Large intestine (tissue), 3 donors: ENCODE results near the gene AGPS. TPM values are rescaled to one million over a fixed set of nuclear protein-coding genes. Genes with fewer than 3 reads are reported as not detected.
"Not testable (repeated sequence)": the region's sequence is repeated elsewhere in the genome, so short reads cannot be mapped to it uniquely, and the experiment has no call there.

Experiments
- DNase-seq, 2 donors: peaks; one replicate each; pipeline versions ENCODE4 v3.0.0 to v3.0.0-alpha.2; 2013
- H3K27ac ChIP-seq: one replicate; pipeline ENCODE4 v1.5.1; 2013; ENCODE audit warnings: low read length
- H3K27me3 ChIP-seq: 2 replicates; pipeline ENCODE4 v1.6.1; 2013; ENCODE audit warnings: low read length; ENCODE audit not compliant: control insufficient read depth, insufficient read depth
- H3K36me3 ChIP-seq: 2 replicates; pipeline ENCODE4 v1.6.1; 2013; ENCODE audit warnings: low read length; ENCODE audit not compliant: control insufficient read depth, insufficient read depth
- H3K4me1 ChIP-seq: one replicate; pipeline ENCODE4 v1.6.1; 2013; ENCODE audit warnings: low read length; ENCODE audit not compliant: control insufficient read depth, insufficient read depth
- H3K4me3 ChIP-seq: one replicate; pipeline ENCODE4 v1.5.1; 2013; ENCODE audit warnings: low read length
- H3K9me3 ChIP-seq: one replicate; pipeline ENCODE4 v1.6.1; 2013; ENCODE audit warnings: mild to moderate bottlenecking, low read depth, low read length, moderate library complexity; ENCODE audit not compliant: control insufficient read depth
- WGBS: methylation state at CpG from one replicate; pipeline ENCODE4 v1.1.5; 2013; ENCODE audit warnings: low lambda C conversion rate; ENCODE audit not compliant: insufficient coverage; 5-methylcytosine and 5-hydroxymethylcytosine counted together
- polyA plus RNA-seq: library from polyadenylated mRNA; unstranded; fragments of 120-200 nt; gene quantifications from one replicate; pipeline ENCODE4 v1.2.1, GENCODE V29; 2013

The AGPS gene
- polyA plus RNA-seq, 1 donor, result 24.2 TPM

DNA sequence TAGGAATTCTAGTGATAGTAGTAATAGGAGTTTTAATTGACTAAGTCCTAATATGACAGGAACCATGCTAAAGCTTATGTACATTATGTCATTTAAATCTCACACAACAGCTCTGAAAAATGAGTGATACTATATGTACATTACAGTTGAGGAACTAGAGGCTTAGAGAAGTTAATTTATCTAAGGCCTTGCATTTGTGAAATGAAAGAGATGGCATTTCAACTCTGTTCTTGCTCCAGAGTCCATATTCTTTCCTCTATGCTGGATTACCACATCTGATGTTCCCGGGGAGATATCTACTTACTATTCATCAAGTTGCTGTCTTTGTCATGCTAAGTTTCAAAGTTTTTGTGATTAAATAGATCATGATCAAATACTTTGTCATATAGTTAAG is 5.7 kb downstream of the AGPS start:
- Histone ChIP-seq H3K4me3 (no peak overlapping the region), H3K4me1 (peaks cover 6% of the 10 kb centered on the region), H3K36me3 (no peaks in the 10 kb centered on the region), H3K27ac (peak overlapping the region; percentile 60), H3K9me3 (no peaks in the 10 kb centered on the region), H3K27me3 (no peaks in the 10 kb centered on the region)
- 20% methylated on average over 1 of the region's 1 CpG for WGBS
- DNase-seq, result peak in 1 of 2 donors; percentile 38

DNA sequence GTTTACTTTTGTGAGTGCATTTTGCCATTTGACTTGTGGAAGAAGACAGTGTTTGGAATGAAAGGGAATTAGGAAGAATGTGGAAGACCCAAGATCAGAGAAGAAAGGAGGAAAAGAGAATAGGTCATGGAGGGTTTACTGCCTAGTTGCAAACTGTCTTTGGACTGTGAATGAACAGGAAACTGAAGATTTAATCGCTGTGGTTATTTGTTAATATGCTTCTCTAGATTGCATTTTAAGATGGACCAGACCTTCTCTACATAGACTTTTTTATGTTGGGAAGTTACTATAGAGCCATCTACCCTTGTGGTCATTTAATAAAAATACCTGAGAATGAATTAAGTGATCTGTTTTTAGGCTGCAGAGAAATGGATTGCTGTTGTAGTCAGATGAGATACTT is 6.2 kb downstream of the AGPS start:
- DNase-seq, result no peak
- Histone ChIP-seq H3K9me3 (no peaks in the 10 kb centered on the region), H3K27ac (no peak overlapping the region), H3K36me3 (no peaks in the 10 kb centered on the region), H3K4me1 (peaks cover 6% of the 10 kb centered on the region), H3K4me3 (no peak overlapping the region), H3K27me3 (no peaks in the 10 kb centered on the region)
- WGBS, result no CpG with 5 or more reads among the region's 1 CpG

DNA sequence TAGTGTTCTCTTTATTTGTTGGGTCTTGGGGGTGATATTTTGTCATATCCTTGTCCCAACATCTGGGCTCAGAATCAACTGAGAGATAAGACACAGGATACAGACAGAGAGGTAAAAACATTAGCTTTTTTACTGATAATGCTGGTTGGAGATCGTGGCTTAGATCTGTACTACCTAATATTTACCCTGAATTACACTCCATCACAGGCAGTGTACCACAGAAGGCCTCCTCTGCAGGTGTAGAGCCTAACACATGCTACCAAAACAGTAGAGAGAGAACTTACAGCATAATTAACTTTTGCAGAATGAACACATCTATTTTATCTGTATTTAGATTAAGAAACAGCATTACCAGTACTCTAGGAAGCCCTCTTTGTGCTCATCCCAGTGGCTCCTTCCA is 6.8 kb downstream of the AGPS start:
- no peak for DNase-seq
- Histone ChIP-seq H3K27me3 (no peaks in the 10 kb centered on the region), H3K9me3 (no peaks in the 10 kb centered on the region), H3K4me3 (no peak overlapping the region), H3K4me1 (peaks cover 4% of the 10 kb centered on the region), H3K36me3 (no peaks in the 10 kb centered on the region), H3K27ac (no peak overlapping the region)
- no CpG with 5 or more reads among the region's 1 CpG for WGBS

DNA sequence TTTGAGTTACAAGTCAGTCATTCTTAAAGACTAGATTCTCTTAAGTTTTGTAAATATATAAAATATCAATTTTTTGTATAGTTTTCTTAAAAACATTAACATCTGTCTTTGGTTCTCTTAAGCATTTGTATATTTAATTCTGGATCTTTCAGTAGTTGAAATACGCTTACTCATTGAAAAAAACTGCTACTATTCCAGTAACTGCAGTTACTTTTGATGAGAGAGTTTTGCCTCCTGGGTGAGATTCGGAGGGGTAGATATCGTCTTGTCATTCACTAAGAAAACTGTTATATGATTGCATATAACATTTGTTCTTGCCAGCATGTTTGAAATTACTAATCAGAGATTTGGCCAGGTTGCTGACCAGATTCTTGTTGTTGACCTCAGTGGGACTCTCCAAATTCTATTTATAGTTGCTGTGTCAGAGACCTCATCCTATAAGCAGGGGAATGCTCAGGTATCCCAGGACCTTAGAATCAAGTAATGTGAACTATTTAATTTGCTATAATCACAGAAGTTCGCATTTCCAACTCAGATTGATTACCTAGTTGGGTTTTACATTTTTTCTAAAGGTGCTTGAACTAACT is 7.9 kb downstream of the AGPS start:
- H3K27ac ChIP-seq, result no peak overlapping the region
- 100% methylated on average over 1 of the region's 4 CpGs for WGBS
- H3K27me3 ChIP-seq, result no peaks in the 10 kb centered on the region
- peaks cover 4% of the 10 kb centered on the region for H3K4me1 ChIP-seq
- no peak overlapping the region for H3K4me3 ChIP-seq
- DNase-seq, result no peak
- H3K9me3 ChIP-seq, result no peaks in the 10 kb centered on the region
- no peaks in the 10 kb centered on the region for H3K36me3 ChIP-seq

DNA sequence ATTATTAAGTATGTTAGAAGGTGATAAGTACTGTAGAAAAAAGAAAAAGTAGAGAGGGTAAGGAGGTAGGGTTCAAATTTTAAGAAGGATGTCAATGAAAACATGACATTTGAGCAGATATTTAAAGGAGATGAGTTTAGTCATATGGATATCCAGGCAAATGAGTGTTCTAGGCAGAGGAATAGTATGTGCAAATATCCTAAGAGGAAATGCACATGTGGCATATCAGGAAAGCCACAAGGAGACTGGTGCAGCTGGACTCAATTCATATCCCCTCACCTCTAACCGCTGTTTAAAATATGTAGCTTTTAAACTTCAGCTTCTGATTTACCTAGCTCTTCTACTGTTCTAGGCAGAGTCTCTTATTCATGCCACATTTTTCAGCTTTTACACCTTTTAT is 9.5 kb downstream of the AGPS start:
- Histone ChIP-seq H3K27ac (no peak overlapping the region), H3K27me3 (no peaks in the 10 kb centered on the region), H3K36me3 (no peaks in the 10 kb centered on the region), H3K4me1 (peaks cover 4% of the 10 kb centered on the region), H3K9me3 (no peaks in the 10 kb centered on the region), H3K4me3 (no peak overlapping the region)
- WGBS, result 100% methylated on average over 1 of the region's 1 CpG
- no peak for DNase-seq

DNA sequence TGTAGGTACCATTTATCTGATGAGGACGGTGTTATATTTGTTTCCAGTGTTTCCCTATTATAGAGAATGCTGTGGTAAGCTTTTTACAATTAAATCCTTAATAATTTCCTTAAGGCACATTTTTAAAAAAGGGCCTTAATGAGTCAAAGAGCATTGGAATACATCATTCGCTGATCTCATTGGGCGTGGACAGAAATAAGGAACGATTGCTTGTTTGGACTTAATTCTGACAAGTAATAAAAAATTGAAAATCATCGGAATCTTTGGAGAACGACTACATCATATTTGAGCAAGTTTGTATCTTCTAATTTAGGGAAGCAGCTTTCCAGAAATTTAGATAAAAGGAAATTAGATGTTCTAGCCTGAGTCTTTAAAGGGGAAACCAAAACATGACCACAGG is 11.3 kb downstream of the AGPS start:
- DNase-seq, result no peak
- H3K4me1 ChIP-seq, result no peaks in the 10 kb centered on the region
- H3K4me3 ChIP-seq, result no peak overlapping the region
- H3K9me3 ChIP-seq, result no peaks in the 10 kb centered on the region
- H3K27me3 ChIP-seq, result no peaks in the 10 kb centered on the region
- WGBS, result 88% methylated on average over 5 of the region's 6 CpGs
- H3K36me3 ChIP-seq, result no peaks in the 10 kb centered on the region
- no peak overlapping the region for H3K27ac ChIP-seq

DNA sequence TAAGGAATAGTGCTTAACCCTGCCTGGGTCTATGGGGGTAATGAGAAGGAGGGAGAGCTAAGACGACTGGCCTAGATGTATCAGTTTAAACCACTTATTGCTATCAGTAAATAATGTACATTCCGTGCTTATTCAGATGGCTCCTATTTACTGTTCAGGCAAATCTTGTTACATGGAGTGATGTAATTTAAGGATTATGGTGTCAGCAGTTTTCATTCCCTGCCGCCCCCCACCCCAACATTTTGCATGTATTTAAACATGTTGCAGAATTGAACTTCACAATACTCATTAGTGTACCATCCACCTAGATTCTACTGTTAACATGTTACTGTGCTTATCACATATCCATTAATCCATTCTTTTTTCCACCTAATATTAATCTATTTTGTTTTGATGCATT is 11.7 kb downstream of the AGPS start:
- no peaks in the 10 kb centered on the region for H3K36me3 ChIP-seq
- WGBS, result no CpG with 5 or more reads among the region's 3 CpGs
- H3K9me3 ChIP-seq, result no peaks in the 10 kb centered on the region
- no peaks in the 10 kb centered on the region for H3K4me1 ChIP-seq
- H3K27me3 ChIP-seq, result no peaks in the 10 kb centered on the region
- no peak overlapping the region for H3K4me3 ChIP-seq
- H3K27ac ChIP-seq, result no peak overlapping the region
- DNase-seq, result no peak

DNA sequence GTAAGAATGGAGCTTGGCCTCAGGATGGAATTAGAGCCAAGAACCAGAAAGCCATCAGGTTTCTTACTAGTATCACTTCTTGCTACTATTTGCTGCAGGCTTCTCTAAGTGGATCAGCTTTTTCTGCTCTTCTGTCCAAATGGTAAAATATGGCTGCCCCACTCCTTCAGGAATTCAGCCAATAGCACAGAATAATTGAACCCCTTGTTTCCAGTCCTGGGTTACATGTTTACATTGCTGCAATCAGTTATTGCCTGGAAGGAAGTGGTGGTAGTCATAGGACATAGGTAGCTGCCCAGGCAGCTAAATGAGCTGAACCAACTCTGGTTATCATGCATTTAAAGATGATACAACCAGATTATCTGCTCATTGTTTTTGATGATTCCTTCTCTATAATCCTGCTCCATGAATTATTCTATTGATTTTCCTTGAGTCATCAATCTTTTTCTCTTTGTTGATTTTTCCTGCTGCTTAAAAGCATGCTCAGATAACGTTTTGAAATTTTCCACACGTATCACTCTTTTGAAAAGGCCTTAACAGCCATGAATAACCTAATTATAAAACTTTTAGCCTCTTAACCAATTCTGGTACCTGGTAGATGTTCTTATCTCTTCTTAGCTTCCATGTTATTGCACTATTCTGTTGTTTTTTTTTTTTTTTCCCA is 12.6 kb downstream of the AGPS start:
- no peaks in the 10 kb centered on the region for H3K4me1 ChIP-seq
- H3K36me3 ChIP-seq, result no peaks in the 10 kb centered on the region
- no peaks in the 10 kb centered on the region for H3K9me3 ChIP-seq
- no peaks in the 10 kb centered on the region for H3K27me3 ChIP-seq
- H3K4me3 ChIP-seq, result no peak overlapping the region
- 71% methylated on average over 1 of the region's 2 CpGs for WGBS
- no peak for DNase-seq
- H3K27ac ChIP-seq, result no peak overlapping the region

DNA sequence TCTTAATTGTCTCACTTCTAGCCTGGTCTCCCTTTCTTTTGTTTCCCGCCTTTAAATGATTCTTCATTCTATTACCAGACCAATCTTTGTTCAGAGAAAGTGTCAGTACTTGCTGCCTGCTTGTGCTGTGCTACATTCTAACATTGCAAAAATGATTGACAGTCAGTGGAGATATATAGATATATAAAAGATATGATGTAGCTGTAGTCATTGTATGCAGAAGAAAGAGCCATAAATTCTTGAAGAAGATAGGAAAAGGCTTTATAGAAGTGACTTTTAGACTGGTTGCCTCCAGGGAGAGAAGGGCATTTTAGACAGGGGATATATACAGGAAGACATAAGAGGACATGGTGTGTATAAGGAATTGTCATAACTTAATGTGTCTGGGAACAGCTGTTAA is 13.6 kb downstream of the AGPS start:
- H3K27me3 ChIP-seq, result no peaks in the 10 kb centered on the region
- no peak for DNase-seq
- no peaks in the 10 kb centered on the region for H3K4me1 ChIP-seq
- H3K4me3 ChIP-seq, result no peak overlapping the region
- H3K27ac ChIP-seq, result no peak overlapping the region
- WGBS, result 100% methylated on average over 1 of the region's 1 CpG
- H3K9me3 ChIP-seq, result no peaks in the 10 kb centered on the region
- H3K36me3 ChIP-seq, result no peaks in the 10 kb centered on the region

DNA sequence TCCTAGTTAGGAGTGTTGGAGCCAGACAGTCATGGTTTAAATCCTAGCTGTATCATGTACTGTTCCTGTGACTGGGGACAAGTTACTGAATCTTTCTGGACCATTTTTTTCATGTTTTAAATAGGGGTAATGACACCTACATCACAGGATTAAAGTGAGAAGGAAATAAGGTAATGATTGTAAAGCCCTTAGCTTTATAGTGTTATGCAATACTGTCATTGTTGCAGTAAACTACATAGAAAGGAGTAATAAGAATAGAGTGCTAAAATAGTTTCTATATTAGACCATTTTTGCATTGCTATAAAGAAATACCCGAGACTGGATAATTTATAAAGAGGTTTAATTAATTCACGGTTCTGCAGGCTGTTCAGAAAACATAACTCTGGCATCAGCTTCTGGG is 14.5 kb downstream of the AGPS start:
- DNase-seq, result no peak
- 100% methylated on average over 1 of the region's 2 CpGs for WGBS
- no peaks in the 10 kb centered on the region for H3K27me3 ChIP-seq

DNA sequence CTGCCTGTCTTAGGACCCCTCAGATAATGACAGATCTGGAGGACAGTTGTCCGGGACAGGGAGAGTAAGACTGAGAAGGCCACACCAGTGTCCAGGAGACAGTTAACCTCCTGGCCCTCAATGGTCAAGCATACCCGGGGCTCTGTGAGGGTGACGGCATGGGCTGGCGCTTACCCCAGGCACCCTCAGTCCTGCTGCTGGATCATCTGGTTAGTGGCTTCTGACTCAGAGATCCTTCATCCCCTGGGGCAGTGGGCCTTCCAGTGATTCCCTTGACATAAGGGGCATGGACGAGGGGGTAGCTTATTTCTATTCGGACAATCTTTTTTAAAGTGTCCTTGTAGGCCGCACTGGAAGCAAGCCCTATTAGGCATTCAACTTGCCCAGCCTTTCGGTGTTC is 18.1 kb downstream of the AGPS start:
- not testable (repeated sequence) for H3K27me3 ChIP-seq, H3K27ac ChIP-seq, H3K4me3 ChIP-seq, H3K36me3 ChIP-seq, H3K9me3 ChIP-seq, H3K4me1 ChIP-seq, DNase-seq
- WGBS, result 100% methylated on average over 1 of the region's 8 CpGs

More for the DNA sequence above, 14.5 kb downstream of the AGPS start:
- Histone ChIP-seq H3K9me3 (no peaks in the 10 kb centered on the region), H3K4me1 (no peaks in the 10 kb centered on the region), H3K36me3 (no peaks in the 10 kb centered on the region), H3K27ac (no peak overlapping the region), H3K4me3 (no peak overlapping the region)
